Mucosa of rectum (tissue), 2 donors: ENCODE measurements around the gene CPZ.
"Not testable (repeated sequence)": the region's sequence is repeated elsewhere in the genome, so short reads cannot be mapped to it uniquely, and the experiment has no call there.

Source experiments
- H3K27ac ChIP-seq, 2 donors: one replicate each; pipeline ENCODE4 v1.7.0; 2013; ENCODE audit warnings: inconsistent platforms in 2 of 2, low read depth in 2 of 2, low read length in 2 of 2
- H3K27me3 ChIP-seq, 2 donors: one replicate each; pipeline ENCODE4 v1.7.0; 2013; ENCODE audit warnings: low read length in 2 of 2; ENCODE audit not compliant: control insufficient read depth in 2 of 2, insufficient read depth in 2 of 2
- H3K36me3 ChIP-seq, 2 donors: one replicate each; pipeline ENCODE4 v1.7.0; 2013; ENCODE audit warnings: low read length in 2 of 2; ENCODE audit not compliant: control insufficient read depth in 2 of 2, insufficient read depth in 2 of 2
- H3K4me1 ChIP-seq, 2 donors: one replicate each; pipeline ENCODE4 v1.7.0; 2013; ENCODE audit warnings: low read length in 2 of 2, mild to moderate bottlenecking in 1 of 2; ENCODE audit not compliant: control insufficient read depth in 2 of 2, insufficient read depth in 2 of 2
- H3K4me3 ChIP-seq, 2 donors: one replicate each; pipeline ENCODE4 v1.7.0; 2013; ENCODE audit warnings: low read length in 2 of 2
- H3K9ac ChIP-seq, 2 donors: one replicate each; pipeline ENCODE4 v1.7.0; 2013; ENCODE audit warnings: low read length in 2 of 2, low read depth in 1 of 2, mild to moderate bottlenecking in 1 of 2
- H3K9me3 ChIP-seq, 2 donors: one replicate each; pipeline ENCODE4 v1.7.0; 2013; ENCODE audit warnings: low read length in 2 of 2; ENCODE audit not compliant: control insufficient read depth in 2 of 2
- donor health status: healthy.
- donor health status: Normal muscosa, but diverticular disease.

CPZ gene

GRCh38 chr4:8571702-8572685 is 20.6 kb upstream of the CPZ start:
- no peaks in the 10 kb centered on the region for H3K36me3 ChIP-seq
- no peaks in the 10 kb centered on the region for H3K27me3 ChIP-seq

DNA sequence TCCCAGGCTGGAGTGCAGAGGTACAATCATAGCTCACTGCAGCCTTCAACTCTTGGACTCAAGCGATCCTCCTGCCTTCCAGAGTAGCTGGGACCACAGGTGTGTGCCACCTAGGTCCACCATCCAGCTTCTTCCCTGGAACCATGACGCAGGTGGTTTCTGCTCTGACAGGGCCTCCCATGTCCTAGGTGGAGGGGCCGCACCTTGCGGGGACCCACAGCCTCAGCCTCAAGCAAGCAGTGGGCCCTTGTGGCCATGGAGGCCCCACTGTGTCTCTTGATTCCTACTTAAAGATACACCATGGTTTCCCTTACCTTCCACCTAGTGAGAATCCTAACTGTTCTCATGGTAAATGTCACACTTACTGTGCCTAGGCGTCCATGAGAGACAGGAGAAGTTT is 19.3 kb upstream of the CPZ start:
- Histone ChIP-seq H3K27ac (no peak overlapping the region), H3K4me3 (no peak overlapping the region), H3K4me1 (no peaks in the 10 kb centered on the region), H3K9ac (no peak overlapping the region), H3K36me3 (no peaks in the 10 kb centered on the region), H3K27me3 (peaks cover 0 to 4% of the 10 kb centered on the region in 2 donors), H3K9me3 (no peaks in the 10 kb centered on the region)

More at GRCh38 chr4:8571702-8572685, 20.6 kb upstream of the CPZ start:
- Histone ChIP-seq H3K4me1 (no peaks in the 10 kb centered on the region), H3K27ac (no peak overlapping the region), H3K4me3 (no peak overlapping the region), H3K9ac (no peak overlapping the region), H3K9me3 (no peaks in the 10 kb centered on the region)

GRCh38 chr4:8574796-8575370 is 17.7 kb upstream of the CPZ start:
- H3K9me3 ChIP-seq = no peaks in the 10 kb centered on the region
- H3K27ac ChIP-seq = no peak overlapping the region
- no peaks in the 10 kb centered on the region for H3K4me1 ChIP-seq
- H3K9ac ChIP-seq = no peak overlapping the region
- no peak overlapping the region for H3K4me3 ChIP-seq
- H3K36me3 ChIP-seq = no peaks in the 10 kb centered on the region
- H3K27me3 ChIP-seq = peaks cover 0 to 4% of the 10 kb centered on the region in 2 donors

DNA sequence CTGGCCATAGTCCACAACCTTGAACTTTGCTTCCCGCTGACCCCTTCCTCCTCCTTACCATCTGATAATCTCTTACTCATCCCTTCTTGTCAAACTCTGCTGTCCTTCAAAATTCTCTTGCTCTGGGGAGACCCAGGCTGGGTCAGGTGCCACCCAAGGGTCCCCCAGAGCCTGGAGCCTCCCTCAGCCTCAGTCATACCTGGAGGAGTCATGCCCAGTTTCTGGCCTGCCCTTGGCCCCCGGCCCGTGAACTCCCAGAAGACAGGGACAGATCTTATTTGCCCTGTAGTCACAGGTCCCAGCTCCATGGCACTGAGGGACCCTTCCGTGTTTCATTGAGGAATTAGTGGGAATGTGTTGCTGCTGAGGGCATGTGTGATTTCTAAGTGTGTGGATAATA is 17.1 kb upstream of the CPZ start:
- H3K9me3 ChIP-seq = no peaks in the 10 kb centered on the region
- no peak overlapping the region for H3K9ac ChIP-seq
- H3K27ac ChIP-seq = no peak overlapping the region
- H3K27me3 ChIP-seq = peaks cover 0 to 4% of the 10 kb centered on the region in 2 donors
- H3K4me1 ChIP-seq = no peaks in the 10 kb centered on the region
- no peak overlapping the region for H3K4me3 ChIP-seq
- no peaks in the 10 kb centered on the region for H3K36me3 ChIP-seq

- H3K9ac ChIP-seq, H3K4me3 ChIP-seq, H3K27ac ChIP-seq, H3K36me3 ChIP-seq, H3K27me3 ChIP-seq, H3K4me1 ChIP-seq, H3K9me3 ChIP-seq: not testable (repeated sequence)
These were observed 16.0 kb upstream of the CPZ start for GRCh38 chr4:8576591-8576990.

DNA sequence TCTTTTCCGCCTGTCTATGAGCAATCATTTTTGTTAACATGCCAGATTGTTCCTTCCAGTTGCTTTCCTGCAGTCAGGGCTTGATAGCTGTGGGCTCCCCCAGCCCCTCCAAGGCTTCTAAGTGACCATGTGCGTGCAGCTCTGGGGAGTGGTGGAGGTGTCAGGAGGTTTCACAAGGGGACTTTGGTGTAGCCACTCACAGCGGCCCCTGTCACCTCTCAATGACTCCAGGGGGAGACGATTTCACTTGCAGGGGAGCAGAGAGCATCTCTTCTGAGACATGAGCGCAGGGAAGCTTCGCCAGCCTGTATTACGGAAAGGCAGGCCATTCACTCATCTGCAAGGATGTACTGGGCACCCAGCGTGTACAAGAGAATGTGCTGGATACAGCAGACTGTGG is 15.5 kb upstream of the CPZ start:
- Histone ChIP-seq H3K9ac (no peak overlapping the region), H3K9me3 (no peaks in the 10 kb centered on the region), H3K27me3 (peaks cover 0 to 8% of the 10 kb centered on the region in 2 donors), H3K4me1 (no peaks in the 10 kb centered on the region), H3K27ac (no peak overlapping the region), H3K36me3 (no peaks in the 10 kb centered on the region), H3K4me3 (no peak overlapping the region)

DNA sequence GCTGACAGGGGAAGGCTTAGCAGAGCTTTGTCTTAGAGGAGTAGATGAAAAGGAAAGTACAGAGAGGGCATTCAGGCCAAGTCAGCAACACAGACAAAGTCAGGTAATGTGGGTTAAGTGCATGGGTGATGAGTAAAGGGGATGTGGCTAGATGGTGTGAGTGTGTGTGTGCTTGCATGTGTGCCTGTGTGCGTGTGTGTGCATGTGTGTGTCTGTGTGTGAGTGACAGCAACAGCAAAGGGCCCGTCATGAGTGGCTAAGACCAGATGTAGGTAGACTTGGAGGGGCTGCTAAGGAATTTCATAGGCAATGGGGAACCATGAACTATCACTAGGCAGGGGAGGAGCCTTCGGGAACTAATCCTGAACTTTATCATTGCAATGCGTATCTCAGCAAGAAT is 14.6 kb upstream of the CPZ start:
- Histone ChIP-seq H3K4me1 (no peaks in the 10 kb centered on the region), H3K36me3 (no peaks in the 10 kb centered on the region), H3K9ac (no peak overlapping the region), H3K27ac (no peak overlapping the region), H3K9me3 (no peaks in the 10 kb centered on the region), H3K27me3 (peaks cover 0 to 8% of the 10 kb centered on the region in 2 donors), H3K4me3 (no peak overlapping the region)

DNA sequence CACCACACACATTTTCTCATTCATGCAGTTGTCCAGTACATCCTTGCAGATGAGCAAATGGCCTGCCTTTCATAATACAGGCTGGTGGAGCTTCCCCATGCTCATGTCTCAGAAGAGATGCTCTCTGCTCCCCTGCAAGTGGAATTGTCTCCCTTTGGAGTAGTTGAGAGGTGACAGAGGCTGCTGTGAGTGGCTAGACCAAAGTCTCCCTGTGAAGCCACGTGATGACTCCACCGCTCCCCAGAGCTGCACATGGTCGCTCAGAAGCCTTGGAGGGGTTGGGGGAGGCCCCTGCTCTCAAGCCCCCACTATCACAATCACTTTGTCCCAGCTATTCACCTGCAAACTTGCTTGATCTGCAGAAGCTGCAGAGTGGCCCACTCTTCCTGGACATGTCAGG is 13.8 kb upstream of the CPZ start:
- peaks cover 0 to 8% of the 10 kb centered on the region in 2 donors for H3K27me3 ChIP-seq
- H3K36me3 ChIP-seq = no peaks in the 10 kb centered on the region
- H3K27ac ChIP-seq = no peak overlapping the region
- no peaks in the 10 kb centered on the region for H3K9me3 ChIP-seq
- H3K4me1 ChIP-seq = no peaks in the 10 kb centered on the region
- H3K9ac ChIP-seq = no peak overlapping the region
- H3K4me3 ChIP-seq = no peak overlapping the region

GRCh38 chr4:8579526-8580320 is 12.8 kb upstream of the CPZ start:
- no peaks in the 10 kb centered on the region for H3K36me3 ChIP-seq
- no peak overlapping the region for H3K9ac ChIP-seq
- H3K27me3 ChIP-seq = peaks cover 0 to 8% of the 10 kb centered on the region in 2 donors
- no peaks in the 10 kb centered on the region for H3K4me1 ChIP-seq
- no peak overlapping the region for H3K4me3 ChIP-seq
- H3K27ac ChIP-seq = no peak overlapping the region
- no peaks in the 10 kb centered on the region for H3K9me3 ChIP-seq
